Measurements from ENCODE around the gene KIF18B. TPM values are rescaled to one million over a fixed set of nuclear protein-coding genes. Genes with fewer than 3 reads are reported as not detected.
A peak's percentile ranks its signal among the peaks of the same experiment; 100 is the strongest.

Gene KIF18B
- total and polyA plus RNA-seq, 2 donors from 2014 or later = 0.44 TPM; not detected in 1

GRCh38 chr17:44988044-44988942 is 40.7 kb upstream of the KIF18B start:
- FAIRE-seq = no peak
- Histone ChIP-seq H3K9ac (ENCODE audit: low read length in 3 of 3) (no peak overlapping the region), H3K36me3 (ENCODE audit: control insufficient read depth in 2 of 3, insufficient read depth in 3 of 3, low read length in 3 of 3) (no peaks in the 10 kb centered on the region), H3K4me1 (ENCODE audit: control insufficient read depth in 2 of 3, insufficient read depth in 2 of 3, low read depth in 1 of 3, low read length in 3 of 3) (no peaks in the 10 kb centered on the region), H3K27me3 (ENCODE audit: control insufficient read depth, insufficient read depth, low read length) (peaks cover 3% of the 10 kb centered on the region), H3K4me3 (ENCODE audit: low read length in 3 of 3) (no peak overlapping the region), H3K27ac (ENCODE audit: low read depth in 2 of 2, low read length in 2 of 2) (no peak overlapping the region), H3K9me3 (ENCODE audit: control insufficient read depth in 2 of 3, insufficient read depth in 1 of 3, low read length in 3 of 3) (no peaks in the 10 kb centered on the region)
- TF ChIP-seq CTCF (IDR thresholded peaks at IDR 0.05; ENCODE audit: borderline replicate concordance, extremely low read depth, insufficient read depth) = no peak
- DNase-seq = peak in 2 of 5 donors; percentile 24 to 41
- intact Hi-C loops (cut with DNase I) = no loop called here

GRCh38 chr17:44983563-44983962 is 36.0 kb upstream of the KIF18B start:
- FAIRE-seq (no peak), DNase-seq (peak in 1 of 5 donors; percentile 31)
- peaks cover 0 to 3% (median 0%) of the 10 kb centered on the region in 3 donors for H3K4me1 ChIP-seq (ENCODE audit: control insufficient read depth in 2 of 3, insufficient read depth in 2 of 3, low read depth in 1 of 3, low read length in 3 of 3)
- no peak overlapping the region for H3K9ac ChIP-seq (ENCODE audit: low read length in 3 of 3)
- intact Hi-C loops (cut with DNase I) = no loop called here
- no peaks in the 10 kb centered on the region for H3K9me3 ChIP-seq (ENCODE audit: control insufficient read depth in 2 of 3, insufficient read depth in 1 of 3, low read length in 3 of 3)
- H3K27ac ChIP-seq (ENCODE audit: low read depth in 2 of 2, low read length in 2 of 2) = no peak overlapping the region
- H3K27me3 ChIP-seq (ENCODE audit: control insufficient read depth, insufficient read depth, low read length) = peaks cover 3% of the 10 kb centered on the region
- TF ChIP-seq CTCF (IDR thresholded peaks at IDR 0.05; ENCODE audit: borderline replicate concordance, extremely low read depth, insufficient read depth) = no peak
- H3K36me3 ChIP-seq (ENCODE audit: control insufficient read depth in 2 of 3, insufficient read depth in 3 of 3, low read length in 3 of 3) = no peaks in the 10 kb centered on the region
- H3K4me3 ChIP-seq (ENCODE audit: low read length in 3 of 3) = no peak overlapping the region

- H3K4me1 ChIP-seq (ENCODE audit: control insufficient read depth in 2 of 3, insufficient read depth in 2 of 3, low read depth in 1 of 3, low read length in 3 of 3) = peaks cover 0 to 3% (median 0%) of the 10 kb centered on the region in 3 donors
- intact Hi-C loops (cut with DNase I) = no loop called here
- no peak overlapping the region for H3K4me3 ChIP-seq (ENCODE audit: low read length in 3 of 3)
- H3K27me3 ChIP-seq (ENCODE audit: control insufficient read depth, insufficient read depth, low read length) = peaks cover 3% of the 10 kb centered on the region
- FAIRE-seq (no peak), DNase-seq (no peak)
- H3K36me3 ChIP-seq (ENCODE audit: control insufficient read depth in 2 of 3, insufficient read depth in 3 of 3, low read length in 3 of 3) = no peaks in the 10 kb centered on the region
- H3K27ac ChIP-seq (ENCODE audit: low read depth in 2 of 2, low read length in 2 of 2) = no peak overlapping the region
- TF ChIP-seq CTCF (IDR thresholded peaks at IDR 0.05; ENCODE audit: borderline replicate concordance, extremely low read depth, insufficient read depth) = no peak
- H3K9ac ChIP-seq (ENCODE audit: low read length in 3 of 3) = no peak overlapping the region
- no peaks in the 10 kb centered on the region for H3K9me3 ChIP-seq (ENCODE audit: control insufficient read depth in 2 of 3, insufficient read depth in 1 of 3, low read length in 3 of 3)
Observed at GRCh38 chr17:44982113-44982702, 34.6 kb upstream of the KIF18B start.
